GM12892 (cell line): ENCODE results near the gene ASRGL1.

ENCODE experiments used
- POLR2A ChIP-seq: IDR thresholded peaks from 2 replicates; pipeline ENCODE4 v1.6.1; 2011; ENCODE audit warnings: low read depth, low read length, control low read depth
- TAF1 ChIP-seq: IDR thresholded peaks from 2 replicates; pipeline ENCODE4 v1.6.1; 2011; ENCODE audit warnings: low read depth, mild to moderate bottlenecking, control low read depth, low read length, borderline replicate concordance

DNA sequence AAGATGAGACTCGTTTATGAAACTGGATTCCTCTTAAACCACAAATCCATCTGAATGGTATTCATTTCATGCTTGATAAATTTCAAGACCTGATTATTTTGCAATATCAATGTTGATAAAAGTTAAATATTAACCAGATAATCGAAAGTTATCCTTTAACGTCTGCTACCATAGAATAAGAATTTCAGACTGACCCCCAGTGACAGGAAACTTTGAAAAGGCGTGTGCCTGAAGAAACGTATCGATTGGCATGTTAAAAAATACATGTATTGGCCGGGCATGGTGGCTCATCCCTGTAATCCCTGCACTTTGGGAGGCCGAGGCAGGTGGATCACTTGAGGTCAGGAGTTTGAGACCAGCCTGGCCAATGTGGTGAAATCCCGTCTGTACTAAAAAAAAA is 95.4 kb downstream of the ASRGL1 start:
- no peak for TF ChIP-seq POLR2A
- no peak for TF ChIP-seq TAF1
